IMR-90 (cell line): ENCODE results near the gene SAMSN1. TPM values are rescaled to one million over a fixed set of nuclear protein-coding genes. Genes with fewer than 3 reads are reported as not detected.

Experiments
- ATAC-seq: fragments of 200-7000 bp; cut with Tn5 transposase; 2 replicates; pipeline ENCODE4 v1.9.1; 2020; ENCODE audit warnings: low read depth, mild to moderate bottlenecking, moderate library complexity
- BruUV-seq: library from RNA; stranded (reverse); fragments of 400-500 nt; replicated peaks from 2 replicates; lab custom pipeline; 2021; lab: Mats Ljungman, UMichigan
- CTCF ChIA-PET: fragments of 300-600 bp; formaldehyde crosslinking; extraction: SDS; loops from one replicate; lab custom pipeline; 2021; ENCODE audit warnings: antibody characterized with exemption; lab: Yijun Ruan, JAX
- POLR2A ChIA-PET: fragments of 300-600 bp; sonication (Branson Sonifier 250); formaldehyde crosslinking; loops from one replicate; lab custom pipeline; 2022; ENCODE audit warnings: antibody characterized with exemption; ENCODE audit not compliant: unreplicated experiment; lab: Charles Lee
- DNase-seq: peaks from one replicate; pipeline ENCODE4 v3.0.0; 2013
- H2AFZ ChIP-seq: replicated peaks from 2 replicates; pipeline ENCODE3; 2013; ENCODE audit warnings: low read length, mild to moderate bottlenecking; ENCODE audit not compliant: poor library complexity
- H2AK5ac ChIP-seq: 2 replicates; pipeline ENCODE4 v1.6.1; 2013; ENCODE audit warnings: low read depth, low read length, inconsistent platforms
- H2AK9ac ChIP-seq: replicated peaks from 2 replicates; pipeline ENCODE3; 2013; ENCODE audit warnings: mild to moderate bottlenecking, low read depth, low read length, moderate library complexity; ENCODE audit not compliant: poor library complexity
- H2BK120ac ChIP-seq: 2 replicates; pipeline ENCODE4 v1.6.1; 2013; ENCODE audit warnings: low read depth, low read length, inconsistent platforms
- H2BK15ac ChIP-seq: 3 replicates; pipeline ENCODE4 v1.6.1; 2013; ENCODE audit warnings: low read depth, low read length, inconsistent platforms
- H2BK20ac ChIP-seq: 2 replicates; pipeline ENCODE4 v1.6.1; 2013; ENCODE audit warnings: low read depth, mild to moderate bottlenecking, inconsistent platforms, low read length, moderate library complexity
- H2BK5ac ChIP-seq: 2 replicates; pipeline ENCODE4 v1.6.1; 2013; ENCODE audit warnings: mild to moderate bottlenecking, low read depth, low read length, inconsistent platforms; ENCODE audit not compliant: poor library complexity, severe bottlenecking
- H3K14ac ChIP-seq: replicated peaks from 2 replicates; pipeline ENCODE4 v1.6.1; 2013; ENCODE audit warnings: low read depth, low read length, inconsistent platforms
- H3K18ac ChIP-seq: 2 replicates; pipeline ENCODE4 v1.6.1; 2013; ENCODE audit warnings: low read depth, low read length, control low read depth
- H3K23ac ChIP-seq: 2 replicates; pipeline ENCODE4 v1.6.1; 2013; ENCODE audit warnings: low read depth, low read length, inconsistent platforms
- H3K27ac ChIP-seq: 2 replicates; pipeline ENCODE4 v1.5.1; 2013; ENCODE audit warnings: mild to moderate bottlenecking, control low read depth, low read length; ENCODE audit not compliant: insufficient read depth
- H3K27me3 ChIP-seq: 2 replicates; pipeline ENCODE4 v1.6.1; 2013; ENCODE audit warnings: low read length; ENCODE audit not compliant: control insufficient read depth, insufficient read depth
- H3K36me3 ChIP-seq: 2 replicates; pipeline ENCODE4 v1.6.1; 2013; ENCODE audit warnings: low read length, mixed read lengths; ENCODE audit not compliant: control insufficient read depth, insufficient read depth
- H3K4ac ChIP-seq: 2 replicates; pipeline ENCODE4 v1.6.1; 2013; ENCODE audit warnings: low read depth, low read length, inconsistent platforms
- H3K4me1 ChIP-seq: 2 replicates; pipeline ENCODE4 v1.6.1; 2013; ENCODE audit warnings: low read length, mixed read lengths; ENCODE audit not compliant: control insufficient read depth, insufficient read depth
- H3K4me2 ChIP-seq: 2 replicates; pipeline ENCODE4 v1.6.1; 2013; ENCODE audit warnings: low read depth, mild to moderate bottlenecking, control low read depth, low read length, moderate library complexity
- H3K4me3 ChIP-seq: 2 replicates; pipeline ENCODE4 v1.5.1; 2013; ENCODE audit warnings: low read depth, mild to moderate bottlenecking, control low read depth, low read length, moderate library complexity; ENCODE audit not compliant: insufficient read depth
- H3K56ac ChIP-seq: 2 replicates; pipeline ENCODE4 v1.6.1; 2013; ENCODE audit warnings: low read length, inconsistent platforms; ENCODE audit not compliant: insufficient read depth; ENCODE audit errors: extremely low read depth
- H3K79me1 ChIP-seq, 2 experiments: 2 replicates each; pipeline ENCODE4 v1.6.1; 2013; ENCODE audit warnings: low read length in 2 of 2, inconsistent platforms in 1 of 2, low read depth in 1 of 2
- H3K9ac ChIP-seq: 2 replicates; pipeline ENCODE4 v1.6.1; 2013; ENCODE audit warnings: low read depth, low read length, control low read depth
- H3K9me1 ChIP-seq: 2 replicates; pipeline ENCODE4 v1.6.1; 2013; ENCODE audit warnings: low read length, inconsistent platforms; ENCODE audit not compliant: insufficient read depth
- H3K9me3 ChIP-seq: 2 replicates; pipeline ENCODE4 v1.6.1; 2013; ENCODE audit warnings: low read length; ENCODE audit not compliant: control insufficient read depth, insufficient read depth
- H4K20me1 ChIP-seq: 2 replicates; pipeline ENCODE4 v1.6.1; 2013; ENCODE audit warnings: low read length, inconsistent platforms; ENCODE audit not compliant: insufficient read depth
- H4K5ac ChIP-seq: 2 replicates; pipeline ENCODE4 v1.6.1; 2013; ENCODE audit warnings: mild to moderate bottlenecking, low read depth, low read length, control low read depth
- H4K8ac ChIP-seq, 2 experiments: 2 replicates each; pipeline ENCODE4 v1.6.1; 2013; ENCODE audit warnings: low read depth in 2 of 2, low read length in 2 of 2, control low read depth in 1 of 2, inconsistent platforms in 1 of 2
- H4K91ac ChIP-seq: 2 replicates; pipeline ENCODE4 v1.6.1; 2013; ENCODE audit warnings: low read depth, low read length, inconsistent platforms; ENCODE audit not compliant: insufficient read depth
- BHLHE40 ChIP-seq: fragments of 150-350 bp; IDR thresholded peaks from 2 replicates; pipeline ENCODE4 v1.6.1; 2016; ENCODE audit warnings: mild to moderate bottlenecking, low read depth, low read length
- CEBPB ChIP-seq: IDR thresholded peaks from 2 replicates; pipeline ENCODE4 v1.6.1; 2012; ENCODE audit warnings: low read depth, low read length, improper control_type of control experiment
- CHD1 ChIP-seq: IDR thresholded peaks from 2 replicates; pipeline ENCODE4 v1.6.1; 2012; ENCODE audit warnings: low read depth, low read length, improper control_type of control experiment
- CTCF ChIP-seq: conservative IDR thresholded peaks from 2 replicates; pipeline ENCODE4 v1.5.1; 2012; ENCODE audit warnings: mild to moderate bottlenecking, low read depth, low read length, improper control_type of control experiment
- ELK1 ChIP-seq: fragments of 150-350 bp; IDR thresholded peaks from 2 replicates; pipeline ENCODE4 v1.6.1; 2016; ENCODE audit warnings: low read depth, mild to moderate bottlenecking, low read length, moderate library complexity, borderline replicate concordance
- FOS ChIP-seq: fragments of 150-350 bp; IDR thresholded peaks from 2 replicates; pipeline ENCODE4 v1.6.1; 2016; ENCODE audit warnings: low read depth, low read length
- MAFK ChIP-seq: IDR thresholded peaks from 2 replicates; pipeline ENCODE4 v1.6.1; 2012; ENCODE audit warnings: low read depth, low read length, improper control_type of control experiment
- MAZ ChIP-seq: IDR thresholded peaks from 2 replicates; pipeline ENCODE4 v1.6.1; 2012; ENCODE audit warnings: low read depth, mild to moderate bottlenecking, low read length, improper control_type of control experiment, moderate library complexity, borderline replicate concordance
- MXI1 ChIP-seq: IDR thresholded peaks from 2 replicates; pipeline ENCODE4 v1.6.1; 2012; ENCODE audit warnings: low read depth, mild to moderate bottlenecking, low read length, moderate library complexity, borderline replicate concordance
- NFE2L2 ChIP-seq: fragments of 150-350 bp; IDR thresholded peaks from 2 replicates; pipeline ENCODE4 v1.6.1; 2016; ENCODE audit warnings: low read depth, mild to moderate bottlenecking, low read length
- POLR2A ChIP-seq: IDR thresholded peaks from 2 replicates; pipeline ENCODE4 v1.6.1; 2012; ENCODE audit warnings: mild to moderate bottlenecking, low read depth, low read length
- RAD21 ChIP-seq: IDR thresholded peaks from 2 replicates; pipeline ENCODE4 v1.6.1; 2012; ENCODE audit warnings: low read length, improper control_type of control experiment
- RCOR1 ChIP-seq: IDR thresholded peaks from 2 replicates; pipeline ENCODE4 v1.6.1; 2012; ENCODE audit warnings: mild to moderate bottlenecking, low read length, improper control_type of control experiment; ENCODE audit not compliant: insufficient replicate concordance
- RFX5 ChIP-seq: IDR thresholded peaks from 2 replicates; pipeline ENCODE4 v1.8.0; 2012; ENCODE audit warnings: low read depth, mild to moderate bottlenecking, low read length, moderate library complexity
- SMC3 ChIP-seq: fragments of 150-350 bp; IDR thresholded peaks from 2 replicates; pipeline ENCODE4 v1.6.1; 2016; ENCODE audit warnings: low read depth, mild to moderate bottlenecking, antibody characterized with exemption, low read length, moderate library complexity
- USF2 ChIP-seq: fragments of 150-350 bp; IDR thresholded peaks from 2 replicates; pipeline ENCODE4 v1.6.1; 2017; ENCODE audit warnings: mild to moderate bottlenecking, antibody characterized with exemption, low read length, low read depth
- WGBS, 2 experiments: methylation state at CpG; one replicate each; pipeline versions ENCODE4 v1.1.5 to v1.1.7; 2013; ENCODE audit warnings: missing lambda C conversion rate in 2 of 2; ENCODE audit not compliant: insufficient read length in 1 of 2; ENCODE audit errors: extremely low coverage in 2 of 2; 5-methylcytosine and 5-hydroxymethylcytosine counted together
- dilution Hi-C: fragments of 300-500 bp; cut with HindIII; formaldehyde crosslinking; loops from one replicate; pipeline ENCODE4 v1.14.3; 2018; ENCODE audit warnings: low sequenced_read_pairs; ENCODE audit not compliant: unreplicated experiment
- in situ Hi-C: fragments of 300-500 bp; cut with MboI; formaldehyde crosslinking; loops from 3 replicates; pipeline ENCODE4 v1.14.3; 2019; ENCODE audit warnings: low sequenced_read_pairs, inconsistent platforms, mixed read lengths
- intact Hi-C: fragments of 100-400 bp; cut with micrococcal nuclease; formaldehyde crosslinking; loops from 2 replicates; pipeline ENCODE4 v1.10.0; 2022
- polyA plus RNA-seq, 3 experiments: library from polyadenylated mRNA; depleted of rRNA; stranded (reverse); fragments of >200 nt; gene quantifications; 2 replicates each; pipeline ENCODE4 v1.2.3, GENCODE V29; 2012; ENCODE audit warnings: low replicate concordance in 1 of 3
- total RNA-seq: library from RNA; depleted of rRNA; stranded (reverse); fragments of >200 nt; gene quantifications from 2 replicates; pipeline ENCODE4 v1.2.3, GENCODE V29; 2012

SAMSN1 gene
- total and polyA plus RNA-seq, 2 of the 4 experiments (the other 2 are of a cell fraction): not detected

GRCh38 chr21:14585122-14585521 is 39.0 kb upstream of the SAMSN1 start:
- H3K4me1 ChIP-seq: no peaks in the 10 kb centered on the region
- H4K8ac ChIP-seq: no peak overlapping the region
- no peak overlapping the region for H2AFZ ChIP-seq
- no peak overlapping the region for H3K4ac ChIP-seq
- no CpG with 5 or more reads among the region's 1 CpG for WGBS, 2 experiments
- no peak overlapping the region for H4K5ac ChIP-seq
- CTCF ChIA-PET: no interaction called here
- no peak overlapping the region for H3K14ac ChIP-seq
- no peak overlapping the region for H2AK9ac ChIP-seq
- ATAC-seq (no peak), DNase-seq (no peak)
- H3K79me1 ChIP-seq: no peaks in the 10 kb centered on the region
- H3K56ac ChIP-seq: no peak overlapping the region
- H2BK5ac ChIP-seq: no peak overlapping the region
- H3K18ac ChIP-seq: no peak overlapping the region
- no peaks in the 10 kb centered on the region for H3K36me3 ChIP-seq
- intact Hi-C loops: no loop called here
- in situ Hi-C loops: no loop called here
- no peak overlapping the region for H4K91ac ChIP-seq
- no peak overlapping the region for H2BK120ac ChIP-seq
- no peak overlapping the region for H3K4me2 ChIP-seq
- no peaks in the 10 kb centered on the region for H3K9me1 ChIP-seq
- dilution Hi-C loops: no loop called here
- TF ChIP-seq FOS (no peak), CHD1 (no peak), MAZ (no peak), CEBPB (no peak), RFX5 (no peak), MAFK (no peak), POLR2A (no peak), NFE2L2 (no peak), ELK1 (no peak), SMC3 (no peak), USF2 (no peak), RAD21 (no peak), MXI1 (no peak), RCOR1 (no peak), BHLHE40 (no peak), CTCF (no peak)
- POLR2A ChIA-PET: no interaction called here
- no peak overlapping the region for H2AK5ac ChIP-seq
- H4K20me1 ChIP-seq: no peaks in the 10 kb centered on the region
- no peak overlapping the region for H3K27ac ChIP-seq
- no peak overlapping the region for H3K23ac ChIP-seq
- no peak overlapping the region for H3K9ac ChIP-seq
- H3K27me3 ChIP-seq: no peaks in the 10 kb centered on the region
- H2BK20ac ChIP-seq: no peak overlapping the region
- H3K9me3 ChIP-seq: 0 out of 2 replicates have a peak, but pooled peaks cover 2% of the 10 kb centered on the region
- no peak overlapping the region for H3K4me3 ChIP-seq
- no TSS peak for BruUV-seq
- H2BK15ac ChIP-seq: no peak overlapping the region
